A549 (cell line): ENCODE measurements around the gene SCN1A. TPM values are rescaled to one million over a fixed set of nuclear protein-coding genes. Genes with fewer than 3 reads are reported as not detected.

Experiments used
- ATAC-seq, 2 experiments: fragments of 200-7000 bp in 1 of 2; fragments of >200 bp in 1 of 2; cut with Nextera tagmentation in 1 of 2; cut with Tn5 transposase in 1 of 2; 3 replicates each; pipeline versions ENCODE4 v1.8.0 to v1.9.1; 2018 to 2020; ENCODE audit warnings: mild to moderate bottlenecking in 1 of 2, moderate library complexity in 1 of 2
- CTCF ChIA-PET: fragments of 300-600 bp; sonication (Branson Sonifier 250); formaldehyde crosslinking; extraction: SDS; loops from one replicate; lab custom pipeline; 2021; ENCODE audit warnings: antibody characterized with exemption, inconsistent platforms; lab: Yijun Ruan, JAX
- POLR2A ChIA-PET: fragments of 350-600 bp; formaldehyde crosslinking; extraction: SDS; loops from one replicate; lab custom pipeline; 2021; ENCODE audit warnings: antibody characterized with exemption, inconsistent platforms; lab: Yijun Ruan, JAX
- DNase-seq, 2 experiments: peaks; one replicate each; pipeline versions ENCODE4 v3.0.0 to v3.0.0-alpha.2; 2011 to 2016; ENCODE audit warnings: low read depth in 1 of 2, low spot score in 1 of 2
- FAIRE-seq: peaks from 2 replicates; lab custom pipeline; 2011; peaks lifted over from hg19 to GRCh38; lab: Jason Lieb, UNC
- H3K27ac ChIP-seq, 2 experiments: fragments of >200 bp; sonication (Bioruptor Twin); formaldehyde crosslinking; 3 replicates each; pipeline ENCODE4 v1.5.1; 2016 to 2017
- H3K4me1 ChIP-seq: fragments of >200 bp; sonication (Bioruptor Twin); formaldehyde crosslinking; 3 replicates; pipeline ENCODE4 v1.6.1; 2016
- H3K4me2 ChIP-seq: fragments of >200 bp; sonication (Bioruptor Twin); formaldehyde crosslinking; 3 replicates; pipeline ENCODE4 v1.6.1; 2016
- H3K4me3 ChIP-seq: fragments of >200 bp; sonication (Bioruptor Twin); formaldehyde crosslinking; 3 replicates; pipeline ENCODE4 v1.5.1; 2016
- H3K9me3 ChIP-seq: fragments of >200 bp; sonication (Bioruptor Twin); formaldehyde crosslinking; 3 replicates; pipeline ENCODE4 v1.6.1; 2016
- ATOH8 ChIP-seq: fragments of 250-450 bp; sonication (Bioruptor Pico); IDR thresholded peaks from 2 replicates; pipeline ENCODE4 v1.5.0; 2020; ENCODE audit warnings: low read depth, mild to moderate bottlenecking, moderate library complexity
- CEBPB ChIP-seq, 2 experiments: fragments of >200 bp in 1 of 2; sonication (Bioruptor Twin) in 1 of 2; formaldehyde crosslinking in 1 of 2; IDR thresholded peaks; 2 replicates each; pipeline ENCODE4 v1.6.1; 2012 to 2016
- CTCF ChIP-seq: fragments of >200 bp; sonication (Bioruptor Twin); formaldehyde crosslinking; IDR thresholded peaks from 3 replicates; pipeline ENCODE4 v1.5.1; 2016
- EHF ChIP-seq: fragments of 250-450 bp; sonication (Bioruptor Pico); IDR thresholded peaks from 2 replicates; pipeline ENCODE4 v1.5.0; 2020; ENCODE audit warnings: mild to moderate bottlenecking
- EHMT2 ChIP-seq: fragments of 200-600 bp; sonication (generic); IDR thresholded peaks from 2 replicates; pipeline ENCODE4 v1.6.1; 2016; ENCODE audit warnings: antibody characterized with exemption, low read depth, mild to moderate bottlenecking, moderate library complexity
- ESRRA ChIP-seq: fragments of 150-350 bp; IDR thresholded peaks from 2 replicates; pipeline ENCODE4 v1.6.1; 2014; ENCODE audit warnings: mild to moderate bottlenecking, low read length, borderline replicate concordance
- HES2 ChIP-seq: fragments of >200 bp; sonication (Bioruptor Twin); formaldehyde crosslinking; IDR thresholded peaks from 2 replicates; pipeline ENCODE4 v1.6.1; 2016
- HMGXB4 ChIP-seq: fragments of 250-450 bp; sonication (Bioruptor Pico); IDR thresholded peaks from 2 replicates; pipeline ENCODE4 v1.5.0; 2021; ENCODE audit warnings: mild to moderate bottlenecking, moderate library complexity, borderline replicate concordance
- HOXB13 ChIP-seq: fragments of 250-450 bp; sonication (Bioruptor Pico); IDR thresholded peaks from 2 replicates; pipeline ENCODE4 v1.5.0; 2020; ENCODE audit warnings: low read depth, mild to moderate bottlenecking, moderate library complexity
- JUN ChIP-seq, 2 experiments: fragments of >200 bp; sonication (Bioruptor Twin); formaldehyde crosslinking; IDR thresholded peaks; 2 replicates in 1 of 2; 3 replicates in 1 of 2; pipeline ENCODE4 v1.6.1; 2016 to 2017
- MAFK ChIP-seq: fragments of 450-650 bp; IDR thresholded peaks from 2 replicates; pipeline ENCODE4 v1.6.1; 2014; ENCODE audit not compliant: partially characterized antibody
- MAX ChIP-seq: IDR thresholded peaks from 2 replicates; pipeline ENCODE4 v1.6.1; 2012
- MYC ChIP-seq: IDR thresholded peaks from 2 replicates; pipeline ENCODE4 v1.6.1; 2012; ENCODE audit warnings: mild to moderate bottlenecking, inconsistent platforms, low read length, improper control_type of control experiment, borderline replicate concordance
- NFE2L2 ChIP-seq: fragments of 150-350 bp; conservative IDR thresholded peaks from 2 replicates; pipeline ENCODE4 v1.6.1; 2014; ENCODE audit warnings: low read length
- PBX3 ChIP-seq: IDR thresholded peaks from 2 replicates; pipeline ENCODE4 v1.6.1; 2012
- POLR2A ChIP-seq: IDR thresholded peaks from 2 replicates; pipeline ENCODE4 v1.6.1; 2012; ENCODE audit warnings: mild to moderate bottlenecking, low read length
- POLR2AphosphoS2 ChIP-seq: conservative IDR thresholded peaks from 2 replicates; pipeline ENCODE4 v1.6.1; 2012; ENCODE audit warnings: low read length, improper control_type of control experiment, inconsistent platforms
- REST ChIP-seq: fragments of 200-600 bp; sonication (generic); IDR thresholded peaks from 2 replicates; pipeline ENCODE4 v1.6.1; 2016; ENCODE audit warnings: antibody characterized with exemption, mild to moderate bottlenecking, moderate library complexity
- TFCP2L1 ChIP-seq: fragments of 250-450 bp; sonication (Bioruptor Pico); IDR thresholded peaks from 2 replicates; pipeline ENCODE4 v1.5.0; 2021; ENCODE audit warnings: mild to moderate bottlenecking
- USF2 ChIP-seq: fragments of 450-650 bp; IDR thresholded peaks from 2 replicates; pipeline ENCODE4 v1.6.1; 2014; ENCODE audit warnings: antibody characterized with exemption
- ZFP36 ChIP-seq: fragments of 450-650 bp; IDR thresholded peaks from 2 replicates; pipeline ENCODE4 v1.6.1; 2014; ENCODE audit warnings: borderline replicate concordance; ENCODE audit not compliant: partially characterized antibody
- ZSCAN20 ChIP-seq: fragments of 250-450 bp; sonication (Bioruptor Pico); IDR thresholded peaks from 2 replicates; pipeline ENCODE4 v1.8.0; 2022; ENCODE audit warnings: mild to moderate bottlenecking, moderate library complexity
- WGBS: methylation state at CpG from one replicate; pipeline ENCODE4 v1.1.6; 2017; ENCODE audit errors: missing lambda C conversion rate; 5-methylcytosine and 5-hydroxymethylcytosine counted together
- polyA plus RNA-seq, 4 experiments: library from polyadenylated mRNA; depleted of rRNA in 3 of 4; stranded (reverse); fragments of >200 nt; fragmentation: RNase III in 1 of 4; extraction: RNeasy Plus Mini Kit Qiagen cat#74134 plus additional on column Dnase treatment in 1 of 4; gene quantifications; 2 replicates in 3 of 4; 3 replicates in 1 of 4; pipeline ENCODE4 v1.2.3, GENCODE V29; 2011 to 2017

SCN1A gene
- polyA plus RNA-seq, 2 of the 4 experiments (the other 2 are of a cell fraction), result not detected

- WGBS, result 32% methylated on average over 3 of the region's 3 CpGs
- Histone ChIP-seq H3K9me3 (no peaks in the 10 kb centered on the region), H3K27ac (no peak overlapping the region), H3K4me1 (no peaks in the 10 kb centered on the region), H3K4me2 (no peak overlapping the region), H3K4me3 (no peak overlapping the region)
- DNase-seq (no peak), ATAC-seq (no peak), FAIRE-seq (no peak)
- ChIA-PET CTCF (no interaction called here), POLR2A (no interaction called here)
- TF ChIP-seq EHF (CRISPR knock-in tag) (no peak), ATOH8 (CRISPR knock-in tag) (no peak), USF2 (no peak), JUN (IDR thresholded peaks at IDR 0.05) (no peak), ESRRA (no peak), TFCP2L1 (CRISPR knock-in tag) (no peak), ZFP36 (no peak), CEBPB (IDR thresholded peaks at IDR 0.05) (no peak), CTCF (no peak), POLR2AphosphoS2 (no peak), ZSCAN20 (CRISPR knock-in tag) (no peak), POLR2A (no peak), HES2 (no peak), REST (no peak), EHMT2 (no peak), MAX (no peak), HOXB13 (CRISPR knock-in tag) (no peak)
These were observed 57.6 kb downstream of the SCN1A start for GRCh38 chr2:166070231-166070630.

GRCh38 chr2:166068981-166069380, 58.8 kb downstream of the SCN1A start:
- Histone ChIP-seq H3K4me2 (no peak overlapping the region), H3K4me3 (no peak overlapping the region), H3K27ac (no peak overlapping the region), H3K4me1 (no peaks in the 10 kb centered on the region), H3K9me3 (no peaks in the 10 kb centered on the region)
- DNase-seq (no peak), ATAC-seq (no peak), FAIRE-seq (no peak)
- 11% methylated on average over 1 of the region's 1 CpG for WGBS
- TF ChIP-seq MYC (no peak), MAFK (no peak), PBX3 (no peak), HMGXB4 (CRISPR knock-in tag) (no peak), NFE2L2 (no peak)
- POLR2A ChIA-PET, result no interaction called here
- CTCF ChIA-PET, result no interaction called here
